Activated T-cell treated with anti-CD3 and anti-CD28 coated beads for 24 hours (primary cell): ENCODE data around the gene PTPRN2.
"Not testable (repeated sequence)": the region's sequence is repeated elsewhere in the genome, so short reads cannot be mapped to it uniquely, and the experiment has no call there.

ENCODE experiments used
- DNase-seq: peaks from one replicate; pipeline ENCODE4 v3.0.0-alpha.2; 2020; ENCODE audit warnings: low read depth

PTPRN2 gene

GRCh38 chr7:158468181-158468580, 119.4 kb downstream of the PTPRN2 start:
- no peak for DNase-seq

GRCh38 chr7:158467562-158467961, 120.1 kb downstream of the PTPRN2 start:
- DNase-seq = no peak

- DNase-seq = no peak
These were observed 124.3 kb downstream of the PTPRN2 start for GRCh38 chr7:158463317-158463716.

- no peak for DNase-seq
These were observed 125.8 kb downstream of the PTPRN2 start for GRCh38 chr7:158461824-158462223.

- no peak for DNase-seq
These were observed 127.0 kb downstream of the PTPRN2 start for GRCh38 chr7:158460665-158461064.

- no peak for DNase-seq
These were observed 128.8 kb downstream of the PTPRN2 start for GRCh38 chr7:158458716-158459282.

GRCh38 chr7:158458096-158458495, 129.5 kb downstream of the PTPRN2 start:
- DNase-seq = no peak

GRCh38 chr7:158457586-158457985, 130.0 kb downstream of the PTPRN2 start:
- not testable (repeated sequence) for DNase-seq

- DNase-seq = no peak
These were observed 133.0 kb downstream of the PTPRN2 start for GRCh38 chr7:158454631-158455030.

GRCh38 chr7:158453663-158454062, 134.0 kb downstream of the PTPRN2 start:
- no peak for DNase-seq

- no peak for DNase-seq
These were observed 135.3 kb downstream of the PTPRN2 start for GRCh38 chr7:158452331-158452730.

GRCh38 chr7:158450476-158451124, 137.0 kb downstream of the PTPRN2 start:
- no peak for DNase-seq

GRCh38 chr7:158449942-158450341, 137.7 kb downstream of the PTPRN2 start:
- no peak for DNase-seq

GRCh38 chr7:158449266-158449665, 138.4 kb downstream of the PTPRN2 start:
- no peak for DNase-seq

GRCh38 chr7:158448430-158449100, 139.1 kb downstream of the PTPRN2 start:
- no peak for DNase-seq

GRCh38 chr7:158447506-158448171, 140.0 kb downstream of the PTPRN2 start:
- DNase-seq = no peak

GRCh38 chr7:158447151-158447505, 140.5 kb downstream of the PTPRN2 start:
- DNase-seq = no peak

- DNase-seq = no peak
These were observed 140.9 kb downstream of the PTPRN2 start for GRCh38 chr7:158446706-158447105.

- DNase-seq = no peak
These were observed 141.3 kb downstream of the PTPRN2 start for GRCh38 chr7:158446281-158446680.

- DNase-seq = no peak
These were observed 142.0 kb downstream of the PTPRN2 start for GRCh38 chr7:158445421-158446175.

GRCh38 chr7:158444501-158445420, 142.9 kb downstream of the PTPRN2 start:
- no peak for DNase-seq
